ENCODE measurements around the gene PRRT4.

DNA sequence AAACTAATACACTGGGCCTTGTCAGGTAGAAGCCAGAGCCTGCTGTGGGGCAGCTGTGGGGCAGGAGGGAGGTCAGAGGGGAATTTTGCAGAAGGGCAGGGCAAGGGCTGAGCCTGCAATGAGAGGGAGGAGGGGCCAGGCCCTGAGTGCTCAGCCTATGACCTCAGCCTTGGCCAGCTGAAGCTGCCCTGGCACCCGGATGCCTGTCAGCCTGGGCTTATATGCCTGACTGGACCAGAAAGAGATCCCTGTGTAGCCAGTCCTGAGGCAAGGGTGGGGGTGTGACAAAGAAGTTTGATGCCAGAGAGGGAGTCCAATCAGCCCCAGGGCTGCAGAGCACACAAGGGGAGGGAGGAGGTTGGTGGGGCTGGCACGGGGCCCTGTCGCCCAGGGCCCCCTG lies 22.3 kb upstream of the PRRT4 start:
- TF ChIP-seq, protein P1, sequence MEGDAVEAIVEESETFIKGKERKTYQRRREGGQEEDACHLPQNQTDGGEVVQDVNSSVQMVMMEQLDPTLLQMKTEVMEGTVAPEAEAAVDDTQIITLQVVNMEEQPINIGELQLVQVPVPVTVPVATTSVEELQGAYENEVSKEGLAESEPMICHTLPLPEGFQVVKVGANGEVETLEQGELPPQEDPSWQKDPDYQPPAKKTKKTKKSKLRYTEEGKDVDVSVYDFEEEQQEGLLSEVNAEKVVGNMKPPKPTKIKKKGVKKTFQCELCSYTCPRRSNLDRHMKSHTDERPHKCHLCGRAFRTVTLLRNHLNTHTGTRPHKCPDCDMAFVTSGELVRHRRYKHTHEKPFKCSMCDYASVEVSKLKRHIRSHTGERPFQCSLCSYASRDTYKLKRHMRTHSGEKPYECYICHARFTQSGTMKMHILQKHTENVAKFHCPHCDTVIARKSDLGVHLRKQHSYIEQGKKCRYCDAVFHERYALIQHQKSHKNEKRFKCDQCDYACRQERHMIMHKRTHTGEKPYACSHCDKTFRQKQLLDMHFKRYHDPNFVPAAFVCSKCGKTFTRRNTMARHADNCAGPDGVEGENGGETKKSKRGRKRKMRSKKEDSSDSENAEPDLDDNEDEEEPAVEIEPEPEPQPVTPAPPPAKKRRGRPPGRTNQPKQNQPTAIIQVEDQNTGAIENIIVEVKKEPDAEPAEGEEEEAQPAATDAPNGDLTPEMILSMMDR (IDR thresholded peaks at IDR 0.05): no peak
- TF ChIP-seq POLR2A (IDR thresholded peaks at IDR 0.05): no peak
- TF ChIP-seq POLR2AphosphoS5 (IDR thresholded peaks at IDR 0.05): no peak
- no peak for TF ChIP-seq EP300 (IDR thresholded peaks at IDR 0.05)

Data from gastroesophageal sphincter (tissue), 3 donors.